ENCODE measurements around the gene CFAP97D1.

Gene CFAP97D1

GRCh38 chr17:43780135-43780534, at the start of gene CFAP97D1:
TSS of gene CFAP97D1 (plus strand) at chr17:43780435. CDS start at chr17:43780463, 28 bp downstream.
- no peak for DNase-seq (ENCODE audit: extremely low read depth, insufficient read length)
- no peaks in the 10 kb centered on the region for H3K36me3 ChIP-seq (ENCODE audit: control insufficient read depth, insufficient read depth, low read length)
- H3K4me3 ChIP-seq (replicated peaks; ENCODE audit: low read depth, low read length), result peak within 1 kb of the TSS; percentile 82
- peaks cover 2% of the 10 kb centered on the region; the same call in 1 of the 2 replicates for H3K27me3 ChIP-seq (replicated peaks; ENCODE audit: control insufficient read depth, insufficient read depth, low read length)
- no peak for TF ChIP-seq CTCF (IDR thresholded peaks at IDR 0.05; ENCODE audit: insufficient read depth, low read length, poor library complexity, severe bottlenecking)

GRCh38 chr17:43732958-43733357, 47.3 kb upstream of the CFAP97D1 start:
- no peaks in the 10 kb centered on the region for H3K36me3 ChIP-seq (ENCODE audit: control insufficient read depth, insufficient read depth, low read length)
- H3K4me3 ChIP-seq (replicated peaks; ENCODE audit: low read depth, low read length), result no peak overlapping the region
- no peak for TF ChIP-seq CTCF (IDR thresholded peaks at IDR 0.05; ENCODE audit: insufficient read depth, low read length, poor library complexity, severe bottlenecking)
- H3K27me3 ChIP-seq (replicated peaks; ENCODE audit: control insufficient read depth, insufficient read depth, low read length), result peaks cover 1% of the 10 kb centered on the region; the same call in 1 of the 2 replicates
- DNase-seq (ENCODE audit: extremely low read depth, insufficient read length), result no peak

- Histone ChIP-seq H3K36me3 (ENCODE audit: control insufficient read depth, insufficient read depth, low read length) (no peaks in the 10 kb centered on the region), H3K27me3 (replicated peaks; ENCODE audit: control insufficient read depth, insufficient read depth, low read length) (peaks cover 1% of the 10 kb centered on the region; the same call in 1 of the 2 replicates), H3K4me3 (replicated peaks; ENCODE audit: low read depth, low read length) (no peak overlapping the region)
- no peak for DNase-seq (ENCODE audit: extremely low read depth, insufficient read length)
- TF ChIP-seq CTCF (IDR thresholded peaks at IDR 0.05; ENCODE audit: insufficient read depth, low read length, poor library complexity, severe bottlenecking), result no peak
Observed at GRCh38 chr17:43733956-43734355, 46.3 kb upstream of the CFAP97D1 start.

GRCh38 chr17:43734376-43734775, 45.9 kb upstream of the CFAP97D1 start:
- TF ChIP-seq CTCF (IDR thresholded peaks at IDR 0.05; ENCODE audit: insufficient read depth, low read length, poor library complexity, severe bottlenecking), result no peak
- Histone ChIP-seq H3K36me3 (ENCODE audit: control insufficient read depth, insufficient read depth, low read length) (no peaks in the 10 kb centered on the region), H3K4me3 (replicated peaks; ENCODE audit: low read depth, low read length) (no peak overlapping the region), H3K27me3 (replicated peaks; ENCODE audit: control insufficient read depth, insufficient read depth, low read length) (peaks cover 1% of the 10 kb centered on the region; the same call in 1 of the 2 replicates)
- DNase-seq (ENCODE audit: extremely low read depth, insufficient read length), result no peak

GRCh38 chr17:43736389-43736788, 43.8 kb upstream of the CFAP97D1 start:
- no peak overlapping the region for H3K4me3 ChIP-seq (replicated peaks; ENCODE audit: low read depth, low read length)
- DNase-seq (ENCODE audit: extremely low read depth, insufficient read length), result no peak
- H3K36me3 ChIP-seq (ENCODE audit: control insufficient read depth, insufficient read depth, low read length), result no peaks in the 10 kb centered on the region
- TF ChIP-seq CTCF (IDR thresholded peaks at IDR 0.05; ENCODE audit: insufficient read depth, low read length, poor library complexity, severe bottlenecking), result no peak
- peaks cover 1% of the 10 kb centered on the region; the same call in 1 of the 2 replicates for H3K27me3 ChIP-seq (replicated peaks; ENCODE audit: control insufficient read depth, insufficient read depth, low read length)

GRCh38 chr17:43737722-43738121, 42.5 kb upstream of the CFAP97D1 start:
- no peaks in the 10 kb centered on the region for H3K36me3 ChIP-seq (ENCODE audit: control insufficient read depth, insufficient read depth, low read length)
- H3K27me3 ChIP-seq (replicated peaks; ENCODE audit: control insufficient read depth, insufficient read depth, low read length), result peaks cover 1% of the 10 kb centered on the region; the same call in 1 of the 2 replicates
- no peak for TF ChIP-seq CTCF (IDR thresholded peaks at IDR 0.05; ENCODE audit: insufficient read depth, low read length, poor library complexity, severe bottlenecking)
- no peak overlapping the region for H3K4me3 ChIP-seq (replicated peaks; ENCODE audit: low read depth, low read length)
- no peak for DNase-seq (ENCODE audit: extremely low read depth, insufficient read length)

Data from GM06990 (cell line).